KMS-11 (cell line): ENCODE measurements around the gene NOS1AP.

Source experiments
- H2AFZ ChIP-seq: fragments of 200-600 bp; sonication (generic); 2 replicates; pipeline ENCODE4 v1.6.1; 2016; ENCODE audit warnings: antibody characterized with exemption, mixed run types, low read depth
- H3K27ac ChIP-seq: fragments of 200-600 bp; sonication (generic); 2 replicates; pipeline ENCODE4 v1.6.1; 2016; ENCODE audit warnings: mild to moderate bottlenecking, mixed run types
- H3K27me3 ChIP-seq: fragments of 200-600 bp; sonication (generic); 2 replicates; pipeline ENCODE4 v1.6.1; 2017; ENCODE audit warnings: mild to moderate bottlenecking, low read depth, mixed run types, moderate library complexity; ENCODE audit not compliant: insufficient read depth
- H3K36me3 ChIP-seq: fragments of 200-600 bp; sonication (generic); 2 replicates; pipeline ENCODE4 v1.6.1; 2017; ENCODE audit warnings: mild to moderate bottlenecking, mixed run types; ENCODE audit not compliant: insufficient read depth
- H3K4me1 ChIP-seq: fragments of 200-600 bp; sonication (generic); 2 replicates; pipeline ENCODE4 v1.6.1; 2016; ENCODE audit warnings: mild to moderate bottlenecking, low read depth, mixed run types; ENCODE audit not compliant: poor library complexity, severe bottlenecking
- H3K4me2 ChIP-seq: fragments of 200-600 bp; sonication (generic); 2 replicates; pipeline ENCODE4 v1.7.0; 2016; ENCODE audit warnings: mild to moderate bottlenecking, mixed run types
- H3K4me3 ChIP-seq: fragments of 200-600 bp; sonication (generic); IDR thresholded peaks from 2 replicates; pipeline ENCODE4 v1.6.1; 2017; ENCODE audit warnings: low read depth, low read length, mixed read lengths; ENCODE audit not compliant: insufficient read depth
- H3K79me2 ChIP-seq: fragments of 200-600 bp; sonication (generic); 2 replicates; pipeline ENCODE4 v1.6.1; 2016; ENCODE audit warnings: low read depth, mixed run types; ENCODE audit not compliant: insufficient read depth
- H3K9ac ChIP-seq: fragments of 200-600 bp; sonication (generic); 2 replicates; pipeline ENCODE4 v1.6.1; 2016; ENCODE audit warnings: mild to moderate bottlenecking, mixed run types
- H4K20me1 ChIP-seq: fragments of 200-600 bp; sonication (generic); 2 replicates; pipeline ENCODE4 v1.6.1; 2016; ENCODE audit warnings: mild to moderate bottlenecking, mixed run types; ENCODE audit not compliant: insufficient read depth
- TF ChIP-seq, protein P1 (sequence below): fragments of 200-600 bp; sonication (generic); conservative IDR thresholded peaks from 2 replicates; pipeline ENCODE4 v1.6.1; 2017; ENCODE audit warnings: low read depth, mild to moderate bottlenecking, antibody characterized with exemption, low read length, moderate library complexity, mixed read lengths

The NOS1AP gene

DNA sequence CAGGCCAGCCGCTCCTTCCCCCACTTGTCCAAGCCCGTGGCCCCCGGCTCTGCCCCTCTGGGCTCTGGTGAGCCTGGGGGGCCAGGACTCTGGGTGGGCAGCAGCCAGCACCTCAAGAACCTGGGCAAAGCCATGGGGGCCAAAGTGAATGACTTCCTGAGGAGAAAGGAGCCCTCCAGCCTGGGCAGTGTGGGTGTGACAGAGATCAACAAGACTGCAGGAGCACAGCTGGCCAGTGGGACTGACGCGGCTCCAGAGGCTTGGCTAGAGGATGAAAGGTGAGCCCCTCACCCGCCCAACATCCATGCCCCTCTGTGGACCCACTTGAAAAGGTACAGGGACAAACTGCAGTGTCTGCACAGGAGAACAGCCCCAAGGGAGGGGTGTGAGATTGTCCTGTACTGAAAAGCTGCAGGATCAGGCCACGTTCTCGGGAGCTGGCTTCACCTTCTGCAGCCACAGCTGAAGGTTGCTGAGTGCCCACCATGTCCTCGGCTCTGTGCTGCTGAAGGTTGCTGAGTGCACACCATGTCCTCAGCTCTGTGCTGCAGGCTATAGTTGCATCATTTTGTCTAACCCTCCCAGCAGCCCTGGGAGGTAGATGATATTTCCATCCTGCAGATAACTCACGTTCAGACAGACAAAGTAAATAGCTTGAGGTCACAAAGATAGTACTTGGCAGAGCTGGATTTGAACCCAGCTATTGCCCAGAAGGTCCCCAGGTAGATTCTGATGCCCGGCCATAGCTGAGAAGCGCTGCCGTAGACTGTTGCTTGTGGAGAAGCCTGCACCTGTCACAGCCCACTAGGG, 312.7 kb downstream of the NOS1AP start:
- H3K27ac ChIP-seq = no peak overlapping the region
- H3K36me3 ChIP-seq = no peaks in the 10 kb centered on the region
- no peak overlapping the region for H3K4me2 ChIP-seq
- H3K79me2 ChIP-seq = no peaks in the 10 kb centered on the region
- TF ChIP-seq, protein P1, sequence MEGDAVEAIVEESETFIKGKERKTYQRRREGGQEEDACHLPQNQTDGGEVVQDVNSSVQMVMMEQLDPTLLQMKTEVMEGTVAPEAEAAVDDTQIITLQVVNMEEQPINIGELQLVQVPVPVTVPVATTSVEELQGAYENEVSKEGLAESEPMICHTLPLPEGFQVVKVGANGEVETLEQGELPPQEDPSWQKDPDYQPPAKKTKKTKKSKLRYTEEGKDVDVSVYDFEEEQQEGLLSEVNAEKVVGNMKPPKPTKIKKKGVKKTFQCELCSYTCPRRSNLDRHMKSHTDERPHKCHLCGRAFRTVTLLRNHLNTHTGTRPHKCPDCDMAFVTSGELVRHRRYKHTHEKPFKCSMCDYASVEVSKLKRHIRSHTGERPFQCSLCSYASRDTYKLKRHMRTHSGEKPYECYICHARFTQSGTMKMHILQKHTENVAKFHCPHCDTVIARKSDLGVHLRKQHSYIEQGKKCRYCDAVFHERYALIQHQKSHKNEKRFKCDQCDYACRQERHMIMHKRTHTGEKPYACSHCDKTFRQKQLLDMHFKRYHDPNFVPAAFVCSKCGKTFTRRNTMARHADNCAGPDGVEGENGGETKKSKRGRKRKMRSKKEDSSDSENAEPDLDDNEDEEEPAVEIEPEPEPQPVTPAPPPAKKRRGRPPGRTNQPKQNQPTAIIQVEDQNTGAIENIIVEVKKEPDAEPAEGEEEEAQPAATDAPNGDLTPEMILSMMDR = no peak
- H3K4me1 ChIP-seq = no peaks in the 10 kb centered on the region
- H3K4me3 ChIP-seq = no peak overlapping the region
- no peaks in the 10 kb centered on the region for H4K20me1 ChIP-seq
- H2AFZ ChIP-seq = no peak overlapping the region
- no peaks in the 10 kb centered on the region for H3K27me3 ChIP-seq
- H3K9ac ChIP-seq = no peak overlapping the region

GRCh38 chr1:162383091-162383490, 313.6 kb downstream of the NOS1AP start:
- Histone ChIP-seq H3K27me3 (no peaks in the 10 kb centered on the region), H3K79me2 (no peaks in the 10 kb centered on the region), H3K4me3 (no peak overlapping the region), H4K20me1 (no peaks in the 10 kb centered on the region), H3K9ac (no peak overlapping the region), H2AFZ (no peak overlapping the region), H3K4me1 (no peaks in the 10 kb centered on the region), H3K27ac (no peak overlapping the region), H3K36me3 (no peaks in the 10 kb centered on the region), H3K4me2 (no peak overlapping the region)
- TF ChIP-seq, protein P1 = no peak

- H3K27me3 ChIP-seq = no peaks in the 10 kb centered on the region
- TF ChIP-seq, protein P1 = no peak
- H3K4me2 ChIP-seq = no peak overlapping the region
- H3K36me3 ChIP-seq = no peaks in the 10 kb centered on the region
- no peaks in the 10 kb centered on the region for H3K79me2 ChIP-seq
- H3K27ac ChIP-seq = no peak overlapping the region
- H3K4me1 ChIP-seq = no peaks in the 10 kb centered on the region
- no peaks in the 10 kb centered on the region for H4K20me1 ChIP-seq
- H3K4me3 ChIP-seq = no peak overlapping the region
- no peak overlapping the region for H3K9ac ChIP-seq
- no peak overlapping the region for H2AFZ ChIP-seq
Measured at GRCh38 chr1:162383516-162383915, 314.0 kb downstream of the NOS1AP start.

DNA sequence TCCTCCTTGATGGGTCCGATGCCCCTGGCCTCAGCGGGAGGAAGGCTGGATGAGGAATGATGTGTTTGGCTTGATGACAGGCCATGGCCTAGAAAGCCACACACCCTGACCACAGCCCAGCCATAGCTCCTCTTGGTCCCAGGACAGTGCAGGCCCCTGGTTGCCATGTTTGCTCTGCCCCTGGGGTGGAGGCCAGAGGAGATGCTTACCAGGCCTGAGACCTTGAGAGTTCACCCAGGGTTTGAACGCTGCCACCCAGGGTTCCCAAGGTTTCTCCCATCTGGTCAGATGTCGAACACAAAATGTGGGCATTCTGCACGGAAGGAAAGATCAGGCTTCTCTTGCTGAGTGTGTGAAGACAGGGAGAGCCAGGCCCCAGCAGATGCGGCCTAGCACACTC, 314.6 kb downstream of the NOS1AP start:
- Histone ChIP-seq H3K27ac (no peak overlapping the region), H3K27me3 (no peaks in the 10 kb centered on the region), H3K4me2 (no peak overlapping the region), H3K9ac (no peak overlapping the region), H3K36me3 (no peaks in the 10 kb centered on the region), H4K20me1 (no peaks in the 10 kb centered on the region), H2AFZ (no peak overlapping the region), H3K4me1 (no peaks in the 10 kb centered on the region), H3K4me3 (no peak overlapping the region), H3K79me2 (no peaks in the 10 kb centered on the region)
- TF ChIP-seq, protein P1 = no peak
